ENCODE results near the gene RRAGA. TPM values are rescaled to one million over a fixed set of nuclear protein-coding genes. Genes with fewer than 3 reads are reported as not detected.

RRAGA gene
- total and polyA plus RNA-seq, 2 of the 8 experiments (the other 6 are each of a cell fraction or from before 2014, with no cell fraction given) = 45.6 to 46.5 TPM

- no peak overlapping the region for H2BK5ac ChIP-seq (ENCODE audit: low read depth, low read length)
- no peak overlapping the region for H2BK15ac ChIP-seq (ENCODE audit: low read length)
- no peak overlapping the region for H3K4ac ChIP-seq (replicated peaks; ENCODE audit: insufficient read length, low read depth, low read length)
- H2AFZ ChIP-seq (ENCODE audit: low read length) = no peak overlapping the region
- ChIA-PET CTCF (ENCODE audit: partially characterized antibody) (interaction anchor here (0.8 to 6.8 kb wide), 32 partner anchors 13 to 1216 kb away, joined by 3 to 81 read pairs (median 4); no protein-coding TSS in a partner anchor), POLR2A (ENCODE audit: partially characterized antibody) (interaction anchor here (0.6 kb wide), 1 partner anchor 51 kb away, joined by 3 read pairs; no protein-coding TSS in a partner anchor)
- DNase-seq (ENCODE audit: low read depth in 1 of 2, low spot score in 2 of 2) (no peak), FAIRE-seq (peak; percentile 84)
- no peaks in the 10 kb centered on the region for H3K79me2 ChIP-seq (ENCODE audit: control insufficient read depth in 1 of 2, insufficient read depth in 2 of 2, low read length in 2 of 2)
- H3K9ac ChIP-seq (replicated peaks in 1 of 4; ENCODE audit: extremely low read depth in 1 of 4, low read depth in 3 of 4, low read length in 3 of 4) = no peak overlapping the region
- no peaks in the 10 kb centered on the region for H3K27me3 ChIP-seq (replicated peaks in 1 of 4; ENCODE audit: control insufficient read depth in 3 of 4, extremely low read depth in 1 of 4, insufficient read depth in 3 of 4, low read length in 3 of 4)
- no peaks in the 10 kb centered on the region for H3K9me3 ChIP-seq (ENCODE audit: insufficient read depth in 2 of 2, low read depth in 1 of 2, low read length in 1 of 2)
- H3K79me1 ChIP-seq (ENCODE audit: low read depth, low read length) = no peaks in the 10 kb centered on the region
- H2AK5ac ChIP-seq (ENCODE audit: low read depth, low read length) = no peak overlapping the region
- no peak overlapping the region for H2BK20ac ChIP-seq (ENCODE audit: low read length)
- no peaks in the 10 kb centered on the region for H3K4me1 ChIP-seq (replicated peaks in 1 of 4; ENCODE audit: control insufficient read depth in 3 of 4, insufficient read depth in 4 of 4, low read length in 3 of 4)
- no peak overlapping the region for H3K23ac ChIP-seq (ENCODE audit: insufficient read length)
- no peak overlapping the region for H2BK12ac ChIP-seq (ENCODE audit: low read depth, low read length)
- H3K14ac ChIP-seq (ENCODE audit: insufficient read length) = no peak overlapping the region
- no peaks in the 10 kb centered on the region for H3K36me3 ChIP-seq (ENCODE audit: control insufficient read depth in 2 of 4, insufficient read depth in 4 of 4, low read length in 3 of 4)
- H4K5ac ChIP-seq (ENCODE audit: insufficient read length, low read depth, low read length) = no peak overlapping the region
- no peak overlapping the region for H3K4me3 ChIP-seq (ENCODE audit: extremely low read depth in 1 of 4, insufficient read depth in 2 of 4, low read depth in 3 of 4, low read length in 4 of 4)
- no peak overlapping the region for H3K56ac ChIP-seq (replicated peaks; ENCODE audit: insufficient read length, low read depth, low read length)
- H4K20me1 ChIP-seq (replicated peaks in 1 of 2; ENCODE audit: control insufficient read depth in 1 of 2, insufficient read depth in 2 of 2, low read length in 2 of 2) = no peaks in the 10 kb centered on the region
- H3K27ac ChIP-seq (ENCODE audit: low read depth, low read length) = no peak overlapping the region
- no peak overlapping the region for H4K8ac ChIP-seq (ENCODE audit: extremely low read depth, insufficient read depth, low read length)
- H4K91ac ChIP-seq (replicated peaks; ENCODE audit: insufficient read length, low read length) = no peak overlapping the region
- no peak overlapping the region for H2BK120ac ChIP-seq (replicated peaks; ENCODE audit: low read depth, low read length)
- TF ChIP-seq RAD21 (IDR thresholded peaks at IDR 0.05 in 1 of 2, conservative IDR thresholded peaks at IDR 0.05 in 1 of 2; ENCODE audit: low read depth in 2 of 2, low read length in 2 of 2) (peak; percentile 84 to 90), SUZ12 (IDR thresholded peaks at IDR 0.05; ENCODE audit: low read length) (no peak), ATF3 (IDR thresholded peaks at IDR 0.05; ENCODE audit: insufficient read depth, low read depth, low read length) (no peak), HDAC2 (IDR thresholded peaks at IDR 0.05; ENCODE audit: borderline replicate concordance in 1 of 2, low read depth in 2 of 2, low read length in 2 of 2) (no peak), CTCF (IDR thresholded peaks at IDR 0.05; ENCODE audit: control extremely low read depth in 1 of 3, insufficient read depth in 1 of 3, low read depth in 1 of 3, low read length in 3 of 3) (peak; percentile 25 to 75 (median 69)), EZH2 (IDR thresholded peaks at IDR 0.05; ENCODE audit: low read depth, low read length, severe bottlenecking) (no peak), USF2 (IDR thresholded peaks at IDR 0.05; ENCODE audit: low read length) (no peak)
- H3K4me2 ChIP-seq (ENCODE audit: insufficient read depth in 1 of 2, low read depth in 2 of 2, low read length in 2 of 2) = no peak overlapping the region
- no peak overlapping the region for H3K18ac ChIP-seq (ENCODE audit: extremely low read depth, low read length)
- WGBS, 2 experiments (ENCODE audit: extremely low coverage in 1 of 2, insufficient coverage in 1 of 2, insufficient read length in 1 of 2, insufficient replicate concordance in 2 of 2, low coverage in 1 of 2, low lambda C conversion rate in 2 of 2, missing lambda C conversion rate in 1 of 2) = 34% methylated on average over 8 of the region's 8 CpGs; no CpG with 5 or more reads in 1 of the 2 experiments
- no peaks in the 10 kb centered on the region for H3K23me2 ChIP-seq (ENCODE audit: low read depth, low read length)
Observed at GRCh38 chr9:19028835-19029451, 20.3 kb upstream of the RRAGA start.

Measured in H1 (cell line).